Measurements from ENCODE around the gene DENND5B.

Gene DENND5B

DNA sequence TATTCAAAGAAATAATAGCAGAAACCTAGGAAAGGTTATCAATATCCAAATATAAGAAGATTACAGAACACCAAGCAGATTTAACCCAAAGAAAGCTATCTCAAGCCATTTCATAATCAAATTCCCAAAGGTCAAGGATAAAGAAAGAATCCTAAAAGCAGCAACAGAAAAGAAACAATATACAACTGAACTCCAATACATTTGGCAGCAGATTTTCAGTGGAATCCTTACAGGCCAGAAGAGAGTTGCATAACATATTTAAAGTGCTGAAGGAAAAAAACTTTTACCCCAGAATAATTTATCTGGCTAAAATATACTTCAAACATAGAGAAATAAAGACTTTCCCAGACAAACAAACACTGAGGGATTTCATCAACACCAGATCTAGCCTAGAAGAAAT lies 54.3 kb downstream of the DENND5B start:
- H3K9me3 ChIP-seq (ENCODE audit: insufficient read depth, low read length): no peaks in the 10 kb centered on the region
- no peaks in the 10 kb centered on the region for H3K27me3 ChIP-seq (ENCODE audit: low read depth, low read length)
- H3K36me3 ChIP-seq (replicated peaks; ENCODE audit: low read depth, low read length): no peaks in the 10 kb centered on the region
- no peak overlapping the region for H3K4me2 ChIP-seq (ENCODE audit: low read length)
- no peak overlapping the region for H3K9ac ChIP-seq (ENCODE audit: low read length)
- H2AFZ ChIP-seq (ENCODE audit: low read depth, low read length): no peak overlapping the region
- no peaks in the 10 kb centered on the region; the same call in 1 of the 2 replicates for H4K20me1 ChIP-seq (ENCODE audit: insufficient read depth, low read length)
- H3K4me3 ChIP-seq (ENCODE audit: low read length): no peak overlapping the region
- H3K79me2 ChIP-seq (ENCODE audit: low read length): peaks cover 52% of the 10 kb centered on the region
- no peaks in the 10 kb centered on the region for H3K4me1 ChIP-seq (ENCODE audit: low read length)
- H3K27ac ChIP-seq (ENCODE audit: low read length): no peak overlapping the region
- TF ChIP-seq CTCF (IDR thresholded peaks at IDR 0.05; ENCODE audit: low read depth, low read length) (no peak), EZH2phosphoT487 (IDR thresholded peaks at IDR 0.05; ENCODE audit: low read depth) (no peak)

DNA sequence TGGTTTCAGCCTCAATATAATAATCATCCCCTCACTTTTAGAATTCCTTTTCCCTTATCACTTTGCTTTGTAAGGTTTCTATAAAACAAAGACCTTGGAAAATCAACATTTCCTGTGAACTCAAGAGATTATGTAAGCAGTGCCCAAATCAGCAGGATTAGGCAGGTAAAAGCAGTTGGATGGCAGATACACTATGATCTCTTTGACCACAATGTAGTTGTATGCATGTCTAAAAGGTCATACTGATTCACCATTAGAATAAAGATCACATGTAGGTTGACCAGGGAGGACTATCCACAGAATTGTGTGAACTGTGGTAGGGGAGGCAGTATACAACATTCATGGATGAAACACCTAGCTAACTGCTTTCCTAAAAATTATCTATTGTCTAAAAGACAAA lies 57.5 kb downstream of the DENND5B start:
- H3K79me2 ChIP-seq (ENCODE audit: low read length): peaks cover 39% of the 10 kb centered on the region

DNA sequence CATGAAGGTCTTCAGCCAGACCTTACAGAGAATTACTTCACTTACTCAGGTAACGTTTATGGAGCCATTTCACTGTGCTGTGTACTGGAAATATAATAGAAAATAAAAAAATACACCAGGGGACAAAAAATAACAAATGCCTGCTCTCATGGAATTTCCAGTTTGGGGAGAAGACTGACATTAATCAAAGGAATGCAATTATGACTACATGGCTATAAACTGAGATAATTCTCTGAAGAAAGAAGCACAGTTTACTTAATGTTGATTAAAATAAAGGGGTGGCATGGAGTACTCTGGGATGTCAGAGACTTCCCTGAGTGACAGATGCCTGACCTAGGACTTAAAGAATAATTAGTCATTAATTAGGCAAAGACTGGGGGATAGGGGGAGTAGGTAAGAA lies 59.0 kb downstream of the DENND5B start:
- Histone ChIP-seq H3K27ac (ENCODE audit: low read length) (no peak overlapping the region), H3K36me3 (replicated peaks; ENCODE audit: low read depth, low read length) (no peaks in the 10 kb centered on the region), H4K20me1 (ENCODE audit: insufficient read depth, low read length) (peaks cover 14% of the 10 kb centered on the region), H3K9ac (ENCODE audit: low read length) (no peak overlapping the region), H3K79me2 (ENCODE audit: low read length) (peaks cover 35% of the 10 kb centered on the region), H3K9me3 (ENCODE audit: insufficient read depth, low read length) (no peaks in the 10 kb centered on the region), H3K4me1 (ENCODE audit: low read length) (no peaks in the 10 kb centered on the region), H3K4me2 (ENCODE audit: low read length) (no peak overlapping the region), H2AFZ (ENCODE audit: low read depth, low read length) (no peak overlapping the region), H3K27me3 (ENCODE audit: low read depth, low read length) (no peaks in the 10 kb centered on the region), H3K4me3 (ENCODE audit: low read length) (no peak overlapping the region)
- no peak for TF ChIP-seq EZH2phosphoT487 (IDR thresholded peaks at IDR 0.05; ENCODE audit: low read depth)
- no peak for TF ChIP-seq CTCF (IDR thresholded peaks at IDR 0.05; ENCODE audit: low read depth, low read length)

More for the DNA sequence above, 57.5 kb downstream of the DENND5B start:
- Histone ChIP-seq H3K9ac (ENCODE audit: low read length) (no peak overlapping the region), H3K27ac (ENCODE audit: low read length) (no peak overlapping the region), H3K9me3 (ENCODE audit: insufficient read depth, low read length) (no peaks in the 10 kb centered on the region), H3K27me3 (ENCODE audit: low read depth, low read length) (no peaks in the 10 kb centered on the region), H3K36me3 (replicated peaks; ENCODE audit: low read depth, low read length) (no peaks in the 10 kb centered on the region), H3K4me2 (ENCODE audit: low read length) (no peak overlapping the region), H3K4me1 (ENCODE audit: low read length) (no peaks in the 10 kb centered on the region), H3K4me3 (ENCODE audit: low read length) (no peak overlapping the region), H4K20me1 (ENCODE audit: insufficient read depth, low read length) (peaks cover 7% of the 10 kb centered on the region), H2AFZ (ENCODE audit: low read depth, low read length) (no peak overlapping the region)
- TF ChIP-seq EZH2phosphoT487 (IDR thresholded peaks at IDR 0.05; ENCODE audit: low read depth) (no peak), CTCF (IDR thresholded peaks at IDR 0.05; ENCODE audit: low read depth, low read length) (no peak)

- no peaks in the 10 kb centered on the region for H3K36me3 ChIP-seq (replicated peaks; ENCODE audit: low read depth, low read length)
Observed at GRCh38 chr12:31528095-31528494, 62.8 kb downstream of the DENND5B start.

GRCh38 chr12:31527083-31527482 lies 63.9 kb downstream of the DENND5B start:
- Histone ChIP-seq H2AFZ (ENCODE audit: low read depth, low read length) (no peak overlapping the region), H3K4me3 (ENCODE audit: low read length) (no peak overlapping the region), H3K27me3 (ENCODE audit: low read depth, low read length) (no peaks in the 10 kb centered on the region), H3K4me2 (ENCODE audit: low read length) (no peak overlapping the region), H3K9me3 (ENCODE audit: insufficient read depth, low read length) (no peaks in the 10 kb centered on the region), H3K36me3 (replicated peaks; ENCODE audit: low read depth, low read length) (no peaks in the 10 kb centered on the region), H4K20me1 (ENCODE audit: insufficient read depth, low read length) (peaks cover 40% of the 10 kb centered on the region), H3K27ac (ENCODE audit: low read length) (no peak overlapping the region), H3K4me1 (ENCODE audit: low read length) (peaks cover 22% of the 10 kb centered on the region), H3K9ac (ENCODE audit: low read length) (no peak overlapping the region), H3K79me2 (ENCODE audit: low read length) (peaks cover 47% of the 10 kb centered on the region)
- TF ChIP-seq EZH2phosphoT487 (IDR thresholded peaks at IDR 0.05; ENCODE audit: low read depth): no peak
- TF ChIP-seq CTCF (IDR thresholded peaks at IDR 0.05; ENCODE audit: low read depth, low read length): no peak

More at GRCh38 chr12:31528095-31528494, 62.8 kb downstream of the DENND5B start:
- no peak overlapping the region for H3K9ac ChIP-seq (ENCODE audit: low read length)
- H3K9me3 ChIP-seq (ENCODE audit: insufficient read depth, low read length): no peaks in the 10 kb centered on the region
- no peak overlapping the region for H3K27ac ChIP-seq (ENCODE audit: low read length)
- peaks cover 22% of the 10 kb centered on the region for H3K4me1 ChIP-seq (ENCODE audit: low read length)
- no peak overlapping the region for H3K4me2 ChIP-seq (ENCODE audit: low read length)
- peaks cover 42% of the 10 kb centered on the region for H3K79me2 ChIP-seq (ENCODE audit: low read length)
- no peak for TF ChIP-seq EZH2phosphoT487 (IDR thresholded peaks at IDR 0.05; ENCODE audit: low read depth)
- H4K20me1 ChIP-seq (ENCODE audit: insufficient read depth, low read length): peaks cover 40% of the 10 kb centered on the region
- no peaks in the 10 kb centered on the region for H3K27me3 ChIP-seq (ENCODE audit: low read depth, low read length)
- no peak overlapping the region for H2AFZ ChIP-seq (ENCODE audit: low read depth, low read length)
- H3K4me3 ChIP-seq (ENCODE audit: low read length): no peak overlapping the region
